GM18873 (cell line): ENCODE data around the gene CYGB.
A peak's percentile ranks its signal among the peaks of the same experiment; 100 is the strongest.
"Not testable (repeated sequence)": the region's sequence is repeated elsewhere in the genome, so short reads cannot be mapped to it uniquely, and the experiment has no call there.

Source experiments
- ATAC-seq: cut with Tn5 transposase; IDR thresholded peaks from one replicate; pipeline ENCODE4 v1.9.1; 2021; ENCODE audit warnings: mild to moderate bottlenecking, moderate library complexity, moderate number of reproducible peaks; ENCODE audit not compliant: unreplicated experiment, low FRiP score

The CYGB gene

DNA sequence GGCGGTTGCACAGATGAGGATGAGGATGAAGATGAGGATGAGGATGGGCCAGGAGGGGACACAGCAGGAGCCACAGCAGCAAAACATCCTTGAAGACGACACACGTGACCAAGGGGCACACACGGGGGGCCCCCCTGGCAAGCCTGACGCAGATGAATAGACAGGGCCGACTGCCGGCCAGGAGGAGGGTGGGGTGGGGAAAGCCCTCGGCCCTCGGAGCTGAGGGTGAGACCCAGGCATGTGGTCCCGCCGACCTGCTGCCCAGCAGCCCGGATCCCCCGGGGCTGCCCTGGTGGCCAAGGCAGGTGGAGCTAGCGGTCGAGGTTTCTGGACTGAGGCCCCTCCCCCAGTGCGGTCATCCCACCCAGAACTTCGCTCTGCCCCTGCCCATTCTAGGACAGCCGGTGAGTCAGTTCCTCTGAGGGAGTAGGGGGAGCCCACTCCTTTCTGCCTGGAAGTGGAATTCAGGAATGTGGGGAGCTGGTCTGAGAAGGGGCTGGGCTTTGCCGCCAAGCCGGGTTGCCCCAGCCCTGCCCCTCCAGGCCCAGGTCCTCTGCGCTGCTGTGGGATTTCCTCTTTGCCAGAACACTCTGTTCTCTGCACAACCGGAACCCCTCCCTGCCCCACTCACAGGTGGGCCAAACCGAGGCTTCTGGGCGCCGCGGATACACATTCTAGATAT is 9.9 kb downstream of the CYGB start:
- ATAC-seq = peak; percentile 41

- ATAC-seq = not testable (repeated sequence)
Measured at GRCh38 chr17:76527016-76527415, 10.5 kb downstream of the CYGB start.

GRCh38 chr17:76525513-76525833 is 12.0 kb downstream of the CYGB start:
- not testable (repeated sequence) for ATAC-seq

GRCh38 chr17:76524598-76525512 is 12.7 kb downstream of the CYGB start:
- ATAC-seq = no peak

DNA sequence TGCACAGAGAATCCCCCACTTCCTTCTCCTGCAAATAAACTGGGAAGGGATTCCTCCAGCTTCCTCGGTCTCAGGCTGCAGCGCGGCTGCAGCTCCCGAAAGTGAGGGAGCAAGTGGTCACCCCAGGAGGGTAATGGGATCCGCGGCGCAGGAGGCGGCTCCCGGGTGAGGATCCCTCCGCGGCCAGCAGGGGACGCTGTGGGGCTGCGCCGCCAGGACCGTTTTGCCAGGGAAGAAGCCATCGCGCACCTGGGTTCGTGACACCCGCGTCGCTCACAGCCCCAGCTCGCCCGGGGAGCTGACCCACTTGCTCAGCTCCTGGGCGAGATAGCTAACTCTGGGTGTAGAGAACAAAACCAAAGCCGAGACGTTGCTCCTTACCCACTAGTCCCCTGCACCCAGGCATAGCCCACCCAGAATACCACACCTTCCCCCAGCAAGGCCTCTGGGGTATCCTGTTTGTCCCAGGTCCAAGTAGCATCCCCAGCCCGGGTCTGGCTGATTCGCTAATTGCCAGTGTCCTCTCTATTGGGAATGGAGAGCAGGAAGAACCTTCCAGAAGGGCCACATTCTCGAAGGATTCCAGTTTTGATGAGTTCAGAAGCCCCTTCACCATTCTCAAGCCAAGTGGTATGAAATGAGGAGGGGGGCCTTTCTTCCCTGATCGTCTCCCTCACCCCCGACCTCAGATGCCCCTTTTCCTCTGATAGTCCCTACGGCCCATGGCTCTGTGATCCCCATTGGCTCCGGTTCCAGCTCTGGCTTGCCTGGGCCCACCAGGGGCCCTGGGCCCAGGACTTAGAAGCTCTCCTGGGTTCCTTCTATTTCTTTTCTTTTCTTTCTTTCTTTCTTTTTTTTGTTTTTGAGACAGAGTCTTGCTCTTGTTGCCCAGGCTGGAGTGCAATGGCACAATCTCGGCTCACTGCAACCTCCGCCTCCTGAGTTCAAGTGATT is 14.1 kb downstream of the CYGB start:
- no peak for ATAC-seq

- ATAC-seq = not testable (repeated sequence)
Measured at GRCh38 chr17:76521683-76522082, 15.8 kb downstream of the CYGB start.

DNA sequence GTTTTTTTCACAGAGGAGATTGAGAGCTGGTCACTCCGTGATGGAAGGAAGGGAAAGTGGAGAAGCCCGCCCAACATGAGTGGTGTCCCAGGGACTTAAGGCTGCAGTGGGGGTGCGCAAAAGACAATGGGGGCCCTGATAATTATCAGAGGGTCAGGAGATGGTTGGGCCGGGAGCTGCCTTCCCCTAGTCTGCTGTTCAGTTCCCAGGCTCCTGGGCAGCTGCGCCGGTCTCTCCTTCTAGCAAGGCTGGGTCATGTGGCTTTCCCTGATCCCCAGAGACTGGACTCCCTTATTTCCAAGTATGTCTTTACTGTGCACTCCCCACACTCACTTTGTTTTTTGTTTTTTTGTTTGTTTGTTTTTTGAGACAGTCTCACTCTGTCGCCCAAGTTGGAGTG is 16.2 kb downstream of the CYGB start:
- no peak for ATAC-seq

DNA sequence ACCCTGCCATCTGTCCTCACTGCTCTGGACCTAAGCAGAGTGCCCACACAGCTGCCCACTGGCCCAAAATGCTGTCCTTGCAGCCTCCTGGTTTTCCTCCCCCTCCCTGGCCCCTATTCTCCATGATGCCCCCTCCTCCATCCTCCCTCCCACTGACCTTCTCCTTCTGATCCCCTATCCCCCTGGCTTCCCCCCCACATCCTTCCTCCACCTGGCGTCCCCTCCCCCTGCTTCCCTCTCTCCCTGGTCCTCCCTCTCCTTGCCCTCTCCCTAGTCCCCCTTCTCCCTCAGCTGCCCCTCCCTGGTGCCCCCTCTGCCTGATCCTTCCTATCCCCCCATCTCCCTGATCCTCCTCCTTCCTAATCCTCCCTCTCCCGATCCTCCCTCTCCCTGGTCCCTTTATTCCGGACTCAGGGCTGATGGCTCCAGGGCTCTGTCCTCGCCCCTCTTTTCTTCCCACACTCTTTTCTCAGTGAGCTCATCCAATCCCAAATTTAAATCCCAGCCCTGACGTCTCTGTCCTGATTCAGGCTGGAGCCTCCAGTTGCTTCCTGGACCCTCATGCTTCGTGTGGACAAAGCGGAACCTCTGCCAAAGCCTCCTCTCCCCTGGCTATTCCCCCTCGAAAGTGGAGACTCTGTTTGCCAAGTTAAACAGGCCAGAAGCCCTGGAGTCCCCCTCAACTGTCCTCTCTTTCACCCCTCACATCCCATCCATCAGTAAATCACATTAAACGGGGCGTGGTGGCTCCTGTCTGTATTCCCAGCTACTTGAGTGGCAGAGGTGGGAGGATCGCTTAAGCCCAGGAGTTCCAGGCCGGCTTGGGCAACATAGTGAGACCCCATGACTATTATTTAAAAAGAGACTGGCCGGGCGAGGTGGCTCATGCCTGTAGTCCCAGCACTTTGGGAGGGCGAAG is 18.2 kb downstream of the CYGB start:
- no peak for ATAC-seq

GRCh38 chr17:76517638-76518038 is 19.9 kb downstream of the CYGB start:
- ATAC-seq = no peak

DNA sequence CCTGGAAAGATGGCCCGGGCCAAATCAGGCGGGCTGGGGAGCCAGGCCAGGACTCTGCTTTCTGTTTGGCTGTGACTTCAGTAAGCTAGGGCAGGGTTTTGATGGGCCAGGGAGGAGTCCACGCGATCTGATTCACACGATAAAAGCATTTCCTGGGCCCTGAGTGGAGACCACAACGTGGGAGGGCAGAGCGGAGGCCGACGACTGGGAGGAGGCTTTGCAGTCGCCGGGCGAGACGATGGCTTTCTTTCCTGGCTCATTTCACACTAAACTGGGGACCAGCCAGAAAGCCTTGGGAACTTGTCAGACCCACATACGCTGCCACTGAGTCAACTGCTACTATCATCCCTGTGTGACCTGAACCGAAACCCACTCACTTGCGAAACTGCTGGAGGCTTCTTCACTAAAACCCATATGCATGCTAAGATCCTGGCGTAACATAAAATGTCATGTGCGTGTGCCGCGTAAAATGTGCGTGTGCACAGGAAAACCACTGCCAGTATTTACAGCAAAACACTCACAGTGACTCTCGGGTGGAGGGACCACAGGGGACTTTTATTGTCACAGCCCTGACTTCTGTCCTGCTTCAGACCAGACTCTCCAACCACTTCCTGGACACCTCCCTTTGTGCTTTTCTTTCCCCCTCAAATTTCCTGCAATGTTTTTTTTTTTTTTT is 22.1 kb downstream of the CYGB start:
- no peak for ATAC-seq

DNA sequence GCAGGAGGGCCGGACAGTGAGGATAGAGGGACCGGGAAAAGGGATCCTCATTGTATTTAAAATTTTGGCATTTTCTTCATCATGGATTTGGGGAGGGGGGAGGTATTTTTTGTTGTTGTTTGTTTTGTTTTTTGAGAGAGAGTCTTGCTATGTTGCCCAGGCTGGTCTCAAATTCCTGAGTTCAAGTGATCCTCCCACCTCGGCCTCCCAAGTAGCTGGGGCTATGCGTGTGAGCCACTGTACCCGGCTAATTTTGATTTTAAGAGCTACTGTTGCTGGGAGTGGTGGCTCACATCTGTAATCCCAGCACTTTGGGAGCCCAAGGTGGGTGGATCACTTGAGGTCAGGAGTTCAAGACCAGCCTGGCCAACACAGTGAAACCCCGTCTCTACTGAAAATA is 23.2 kb downstream of the CYGB start:
- ATAC-seq = not testable (repeated sequence)

DNA sequence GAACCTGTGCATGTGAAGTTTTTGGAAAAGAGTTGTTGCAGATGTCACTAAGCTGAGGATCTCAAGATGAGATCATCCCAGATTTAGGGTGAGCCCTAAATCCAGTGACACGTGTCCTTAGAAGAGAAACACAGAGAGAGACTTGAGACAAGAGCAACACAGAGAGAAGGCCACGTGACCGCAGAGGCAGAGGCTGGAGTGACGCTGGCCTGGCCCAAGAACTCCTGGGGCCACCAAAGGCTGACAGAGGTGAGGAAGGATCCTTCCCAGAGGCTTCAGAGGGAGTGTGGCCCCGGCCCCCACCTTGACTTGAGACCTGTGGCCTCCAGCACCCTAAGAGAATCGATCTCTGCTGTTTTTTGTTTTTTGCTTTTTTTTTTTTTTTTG is 24.2 kb downstream of the CYGB start:
- ATAC-seq = no peak

DNA sequence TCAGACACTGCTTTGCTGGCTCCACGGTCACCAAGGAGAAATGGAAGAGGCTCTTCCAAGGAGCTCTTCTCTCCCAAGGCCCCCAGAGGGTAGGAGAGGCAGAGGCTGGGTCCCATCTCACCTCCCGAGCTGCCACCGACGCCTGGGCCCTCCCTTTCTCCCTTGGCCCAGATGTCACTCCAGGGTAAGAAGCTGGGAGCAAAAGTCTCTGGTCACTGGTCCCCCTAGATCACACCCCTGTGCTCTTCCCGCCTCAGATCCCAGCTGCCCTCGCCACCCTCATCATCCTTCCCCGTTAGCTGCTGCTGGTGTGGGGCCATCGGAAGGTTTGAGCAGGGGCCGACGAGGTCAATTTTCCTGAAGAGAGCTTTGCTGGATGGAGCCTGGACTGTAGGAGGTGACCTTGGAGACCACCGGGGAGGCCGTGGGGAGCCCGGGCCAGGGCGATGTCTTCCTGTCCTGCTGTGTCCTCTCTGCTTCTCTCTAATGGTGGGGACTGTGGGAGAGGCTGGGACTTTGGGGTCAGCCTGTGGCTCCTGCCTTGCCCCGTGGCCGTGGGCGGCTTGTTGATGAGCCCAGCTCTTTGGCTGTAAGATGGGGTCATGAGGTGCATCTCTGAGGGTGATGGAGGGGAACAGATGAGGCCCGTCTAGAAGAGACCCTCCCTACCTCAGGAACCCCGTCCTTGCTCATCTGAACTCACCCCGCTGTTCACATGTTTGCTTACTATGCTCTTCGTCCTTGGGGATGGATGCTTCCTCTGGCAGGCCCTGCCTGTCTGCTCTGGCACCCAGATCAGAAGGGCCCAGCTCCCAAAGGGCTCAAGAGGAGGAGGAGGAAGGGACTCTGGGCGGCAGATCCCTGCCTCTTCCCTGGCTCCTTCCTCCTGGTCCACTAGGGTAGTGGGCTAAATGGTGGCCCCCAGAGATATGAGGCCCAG is 24.9 kb downstream of the CYGB start:
- no peak for ATAC-seq

- ATAC-seq = no peak
Measured at GRCh38 chr17:76511668-76512365, 25.7 kb downstream of the CYGB start.

- ATAC-seq = no peak
Measured at GRCh38 chr17:76510831-76511244, 26.7 kb downstream of the CYGB start.

GRCh38 chr17:76508472-76509063 is 28.9 kb downstream of the CYGB start:
- not testable (repeated sequence) for ATAC-seq
